ENCODE measurements around the gene KCNE3.
A peak's percentile ranks its signal among the peaks of the same experiment; 100 is the strongest.

KCNE3 gene

DNA sequence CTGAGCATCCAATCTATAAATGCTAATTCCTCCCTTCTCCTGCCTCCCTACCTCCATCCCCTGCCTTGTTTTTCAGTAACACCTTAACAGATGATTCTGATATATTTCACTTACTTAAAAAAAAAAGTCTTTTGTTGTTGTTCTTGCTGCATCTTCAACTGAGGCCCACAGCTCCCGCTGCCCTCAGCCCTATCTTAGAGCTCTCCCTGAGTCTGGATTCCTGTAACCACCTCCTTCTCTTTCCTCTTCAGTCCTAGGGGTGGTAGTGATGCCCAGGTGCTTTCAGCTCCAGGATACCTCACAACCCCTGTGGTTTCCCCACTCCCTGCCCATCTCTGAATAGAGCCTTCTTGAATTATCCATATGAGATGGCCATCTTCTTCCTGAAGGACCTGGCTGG is 3.7 kb upstream of the KCNE3 start:
- DNase-seq, result no peak

DNA sequence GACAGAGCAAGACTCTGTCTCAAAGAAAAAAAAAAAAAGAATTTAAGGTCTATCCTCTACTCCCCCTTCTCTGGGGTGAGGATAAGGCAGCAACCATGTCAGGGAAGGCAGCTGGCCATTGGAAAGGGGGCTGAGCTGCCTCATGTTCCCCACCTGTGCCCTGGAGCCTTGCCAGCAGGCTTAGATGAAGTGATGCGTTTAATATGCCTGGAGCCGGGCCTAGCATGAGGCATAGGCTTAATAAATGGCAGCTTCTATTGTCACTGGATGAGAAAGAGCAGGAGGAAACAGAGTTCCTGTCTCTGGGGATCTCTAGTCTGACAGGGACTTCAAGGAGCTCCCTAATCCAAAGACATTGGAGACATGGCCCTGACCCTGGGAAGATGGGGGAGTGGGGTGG is 3.2 kb upstream of the KCNE3 start:
- no peak for DNase-seq

DNA sequence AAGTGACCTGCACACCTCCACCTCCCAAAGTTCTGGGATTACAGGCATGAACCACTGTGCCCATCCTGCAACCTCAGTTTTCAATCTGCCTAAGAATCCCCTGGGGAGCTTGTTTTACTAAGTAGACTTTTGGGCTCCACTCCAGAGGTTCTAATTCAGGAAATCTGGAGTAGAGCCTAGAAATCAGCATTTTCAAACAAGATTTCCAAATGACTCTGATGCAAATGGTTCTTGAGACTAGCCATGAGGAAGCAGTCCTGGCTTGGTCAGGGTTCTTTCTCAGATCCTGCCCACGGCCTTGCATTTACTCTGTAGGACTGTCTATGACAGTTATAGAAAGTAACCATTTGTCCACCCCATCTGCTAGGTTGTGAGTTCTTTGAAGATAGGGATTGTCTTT is 1.6 kb upstream of the KCNE3 start:
- no peak for DNase-seq

DNA sequence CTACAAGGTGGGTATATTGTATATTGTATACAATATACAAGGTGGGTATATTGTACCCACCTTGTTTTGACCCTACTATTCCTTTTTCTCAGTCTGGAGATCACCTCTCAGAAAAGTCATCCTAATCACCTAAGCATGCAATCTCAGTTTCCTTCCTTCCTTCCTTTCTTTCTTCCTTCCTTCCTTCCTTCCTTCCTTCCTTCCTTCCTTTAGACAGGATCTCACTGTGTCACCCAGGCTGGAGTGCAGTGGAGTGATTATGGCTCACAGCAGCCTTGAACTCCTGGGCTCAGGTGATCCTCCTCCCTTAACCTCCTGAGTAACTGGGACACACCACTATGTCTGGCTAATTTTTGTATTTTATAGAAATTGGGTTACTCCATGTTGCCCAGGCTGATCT is 1.2 kb upstream of the KCNE3 start:
- DNase-seq, result no peak

DNA sequence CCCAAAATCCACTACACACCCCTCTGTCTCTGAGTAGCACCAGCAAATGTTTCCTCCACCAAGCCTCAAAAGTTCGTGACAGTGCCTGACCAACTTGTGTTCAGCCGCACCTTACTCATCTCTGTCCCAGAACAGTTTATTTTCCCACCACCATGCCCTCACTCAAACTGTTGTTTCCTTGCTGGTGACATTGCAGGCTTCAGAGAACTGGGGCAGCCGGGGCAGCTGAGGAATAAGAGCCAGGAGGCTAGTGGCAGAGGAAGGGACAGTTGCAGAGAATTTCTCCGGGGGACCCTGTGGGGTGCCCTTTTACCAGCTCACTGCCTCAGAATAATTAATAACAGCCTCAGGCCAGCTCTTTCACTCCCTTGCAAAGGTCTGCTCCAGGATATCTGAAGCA is 709 bp upstream of the KCNE3 start:
- DNase-seq, result no peak

DNA sequence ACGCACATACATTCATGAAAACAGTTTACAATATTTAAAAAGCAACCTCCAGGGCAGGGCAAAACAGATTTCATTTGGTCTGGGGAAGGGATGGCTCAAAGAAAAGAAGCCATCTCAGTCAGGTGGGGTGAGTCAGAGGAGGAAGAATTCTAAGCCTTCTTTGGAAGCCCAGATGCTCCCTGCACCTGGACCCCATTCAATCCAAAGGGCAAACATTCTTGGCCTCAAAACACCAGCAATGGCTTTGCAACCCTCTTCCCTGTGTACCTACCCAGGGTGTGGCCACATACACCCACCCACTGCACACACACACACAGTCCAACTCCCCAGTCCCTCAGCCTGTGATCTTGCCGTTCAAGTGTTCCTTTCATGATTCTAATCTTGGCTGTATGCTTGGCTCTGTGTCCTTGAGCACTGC is 2.0 kb downstream of the KCNE3 start:
- no peak for DNase-seq

DNA sequence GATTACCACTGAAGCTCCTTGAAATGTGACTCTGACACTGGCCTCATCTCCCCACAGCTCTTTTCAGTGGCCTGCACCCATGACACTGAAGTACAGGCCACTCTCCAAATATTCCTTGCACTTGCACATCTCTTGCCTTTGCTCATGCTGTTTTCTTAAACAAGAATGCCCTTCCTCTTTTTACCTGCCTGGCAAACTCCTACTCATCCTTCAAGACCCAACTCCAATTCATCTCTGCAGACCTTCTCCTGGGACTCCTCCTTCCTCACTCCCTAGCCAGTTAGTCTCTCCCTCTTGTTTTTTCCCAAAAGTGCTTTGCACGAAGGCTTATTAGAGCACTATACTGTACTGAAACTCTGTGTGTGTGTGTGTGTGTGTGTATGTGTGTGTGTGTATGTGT is 2.6 kb downstream of the KCNE3 start:
- no peak for DNase-seq

DNA sequence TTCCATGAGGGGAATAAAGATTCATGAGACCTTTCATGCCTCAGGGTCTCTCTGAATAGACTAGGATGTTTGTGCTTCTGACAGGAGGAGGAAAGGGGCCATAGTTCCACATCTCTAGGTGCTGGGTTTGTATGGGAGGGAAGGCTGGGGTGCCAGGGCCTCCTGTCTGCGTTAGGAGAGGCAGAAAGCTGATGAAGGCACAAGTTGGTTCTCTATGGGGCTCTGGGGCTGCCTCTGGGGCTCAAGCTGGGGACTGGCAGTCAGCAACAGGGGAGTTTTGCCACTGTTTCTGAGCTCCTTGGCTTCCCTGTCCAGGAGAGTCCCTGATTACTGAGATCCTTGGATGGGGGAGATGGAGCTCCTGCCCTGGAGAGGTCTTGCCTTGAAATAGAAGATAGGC is 4.1 kb downstream of the KCNE3 start:
- no peak for DNase-seq

DNA sequence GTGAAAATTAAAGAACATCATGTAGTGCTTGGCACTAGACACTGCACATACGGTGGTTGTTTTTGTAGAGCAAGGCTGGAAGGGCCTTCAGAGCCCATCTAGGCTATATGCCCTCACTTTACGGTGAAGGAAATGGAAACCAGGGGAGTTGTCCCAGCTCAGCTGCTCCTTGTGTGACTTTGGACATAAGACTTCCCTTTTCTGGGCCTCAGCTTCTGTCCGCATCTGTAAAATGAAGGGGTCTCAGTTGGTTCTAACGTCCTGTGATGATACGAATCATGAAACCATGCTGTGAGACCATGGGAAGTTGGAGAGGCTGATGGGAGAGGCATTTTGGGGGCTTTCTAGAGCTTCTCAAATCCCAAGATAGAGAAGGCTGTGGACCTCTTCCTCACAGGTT is 4.7 kb downstream of the KCNE3 start:
- DNase-seq, result no peak

DNA sequence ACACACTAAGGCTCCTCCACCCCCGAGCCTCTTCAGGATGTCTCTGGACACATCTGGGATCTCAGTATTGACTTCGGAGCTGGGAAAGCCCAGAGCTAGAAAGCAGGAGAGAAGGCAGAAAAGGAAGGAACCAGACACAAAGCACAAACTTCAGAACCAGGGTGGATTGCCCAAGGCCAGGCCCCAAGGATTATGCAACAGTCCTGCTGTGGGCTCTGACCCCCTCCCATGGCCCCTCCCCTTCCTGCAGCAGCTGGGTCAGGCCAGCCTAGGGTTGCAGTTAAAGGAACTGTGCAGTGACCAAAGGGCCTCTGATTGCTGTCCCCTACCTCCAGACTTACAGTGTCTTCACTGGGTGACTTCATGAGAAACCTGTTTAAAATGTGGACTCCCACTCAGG is 5.3 kb downstream of the KCNE3 start:
- peak; percentile 23 for DNase-seq

DNA sequence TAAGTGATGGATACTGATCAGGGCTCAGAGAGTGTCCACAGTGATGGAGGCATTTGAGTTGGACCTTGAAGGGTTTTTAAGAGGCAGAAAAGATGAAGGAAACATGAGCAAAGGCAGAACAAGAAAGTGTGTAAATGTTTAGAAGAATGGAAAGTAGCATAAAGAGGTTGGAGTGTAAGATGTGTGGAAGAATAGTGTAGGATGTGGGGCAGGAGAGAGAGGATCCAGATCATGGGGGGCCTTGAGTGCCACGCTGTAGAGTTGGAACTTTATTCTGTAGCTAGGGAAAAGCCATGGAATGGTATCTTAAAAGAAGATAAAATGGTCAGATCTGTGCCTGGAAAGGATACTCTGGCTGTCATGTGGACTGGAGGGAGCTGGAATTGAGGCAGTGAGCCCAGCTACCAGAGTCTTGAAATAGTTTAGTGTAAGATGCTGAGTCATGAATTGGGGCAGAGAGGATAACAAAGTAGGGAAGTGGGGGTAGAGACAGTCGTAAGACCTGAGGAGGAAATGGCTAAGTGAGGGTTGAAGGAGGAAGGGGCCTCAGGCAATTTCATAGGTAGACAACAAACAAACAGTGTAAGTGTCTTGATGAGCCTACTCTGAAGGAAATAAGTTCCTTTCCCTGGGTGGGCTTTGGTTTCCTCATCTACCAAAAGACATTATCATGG is 6.7 kb downstream of the KCNE3 start:
- DNase-seq, result no peak

DNA sequence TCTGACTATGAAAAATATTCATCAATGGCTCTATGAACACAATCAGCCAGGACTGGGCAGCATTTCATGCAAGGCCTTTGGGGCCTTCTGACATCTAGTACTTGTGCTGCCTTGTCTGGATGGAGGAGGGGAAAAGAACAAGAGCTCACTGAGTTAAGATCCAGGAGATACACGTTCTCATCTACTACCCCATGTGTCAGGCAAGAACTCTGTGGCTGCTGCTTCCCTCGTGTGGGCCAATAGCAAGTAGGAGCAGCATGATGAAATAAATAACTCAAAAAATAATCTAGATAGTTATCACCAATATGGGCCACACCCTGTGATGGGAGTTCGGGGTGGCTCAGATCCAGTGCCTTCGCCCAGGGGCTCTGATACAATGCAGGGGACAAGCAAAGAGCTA is 7.3 kb downstream of the KCNE3 start:
- DNase-seq, result no peak

DNA sequence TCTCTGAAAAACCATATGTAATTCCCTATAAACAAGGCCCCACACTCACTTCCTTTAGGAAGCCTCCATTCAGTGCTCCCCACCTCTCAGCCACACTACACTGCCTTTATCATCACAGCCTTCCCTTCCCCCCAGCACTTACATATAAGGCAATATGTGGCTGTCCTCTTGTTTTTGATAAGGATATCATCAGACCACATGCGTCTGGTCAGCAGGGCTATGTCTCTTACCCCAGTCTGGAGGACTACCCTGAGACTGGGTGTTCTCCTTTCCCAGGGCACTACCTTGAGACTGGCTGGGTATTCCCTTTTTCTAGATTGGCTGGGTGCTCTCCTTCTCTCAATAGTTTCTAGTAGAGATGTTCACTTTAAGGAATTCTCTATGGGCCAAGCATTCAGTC is 7.8 kb downstream of the KCNE3 start:
- no peak for DNase-seq

DNA sequence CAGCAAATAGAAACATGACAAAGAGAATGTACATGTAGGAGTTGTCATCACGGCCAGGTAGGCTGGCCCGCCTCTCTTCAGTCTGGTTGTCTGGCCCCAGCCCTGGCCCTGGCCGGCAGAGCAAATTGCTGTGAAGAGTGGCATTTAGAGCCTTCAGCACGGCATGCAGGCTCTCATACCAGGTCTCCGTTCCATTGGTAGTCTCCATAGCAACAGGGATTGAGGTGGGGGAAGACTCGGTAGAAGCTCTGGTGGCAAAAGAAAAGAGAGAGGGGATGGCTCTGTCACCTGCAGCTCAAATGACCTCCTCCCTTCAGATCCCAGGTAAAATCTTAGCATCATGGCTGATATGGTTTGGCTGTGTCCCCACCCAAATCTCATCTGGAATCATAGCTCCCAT is 10.0 kb downstream of the KCNE3 start:
- no peak for DNase-seq

DNA sequence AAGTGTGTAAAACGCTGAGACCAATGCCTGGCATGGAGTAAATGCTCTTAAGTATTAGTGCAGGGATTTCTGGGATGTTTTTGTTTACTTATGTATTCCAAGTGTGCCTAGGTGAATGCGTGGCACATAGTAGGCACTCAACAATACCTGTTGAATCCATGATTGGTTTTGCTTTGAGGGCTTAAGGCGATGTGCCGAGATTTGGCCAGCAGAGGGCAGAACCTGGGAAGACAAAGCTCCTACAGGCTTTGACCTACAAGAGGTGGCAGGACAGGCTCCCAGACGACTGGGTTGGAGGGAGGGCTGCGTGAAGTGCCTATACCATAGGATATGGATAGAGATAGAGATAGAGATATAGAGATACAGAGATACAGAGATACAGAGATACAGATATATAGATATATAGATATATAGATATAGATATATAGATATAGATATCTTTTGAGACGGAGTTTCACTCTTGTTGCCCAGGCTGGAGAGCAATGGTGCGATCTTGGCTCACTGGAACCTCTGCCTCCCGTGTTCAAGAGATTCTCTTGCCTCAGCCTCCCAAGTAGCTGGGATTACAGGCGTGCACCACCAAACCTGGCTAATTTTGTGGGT is 13.9 kb downstream of the KCNE3 start:
- peak; percentile 63 for DNase-seq

DNA sequence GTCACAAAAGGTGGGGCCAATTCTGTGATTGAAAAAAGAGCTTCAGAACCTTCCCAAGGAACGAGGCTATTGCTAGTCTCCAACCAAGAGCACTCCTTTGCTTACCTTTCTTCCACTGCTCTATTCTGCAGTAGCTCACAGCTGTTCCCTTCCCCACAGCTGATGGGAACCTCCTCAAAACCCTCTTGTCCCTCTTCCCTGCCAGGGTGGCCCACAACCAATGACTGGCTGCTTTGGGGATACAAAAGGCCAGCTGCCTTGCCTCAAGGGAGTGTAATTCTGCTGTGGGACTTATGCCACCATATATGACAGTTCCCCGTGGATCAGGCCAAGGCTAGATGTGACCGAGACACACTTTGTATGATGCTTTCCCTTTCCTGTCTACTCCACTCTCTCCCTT is 15.0 kb downstream of the KCNE3 start:
- no peak for DNase-seq

DNA sequence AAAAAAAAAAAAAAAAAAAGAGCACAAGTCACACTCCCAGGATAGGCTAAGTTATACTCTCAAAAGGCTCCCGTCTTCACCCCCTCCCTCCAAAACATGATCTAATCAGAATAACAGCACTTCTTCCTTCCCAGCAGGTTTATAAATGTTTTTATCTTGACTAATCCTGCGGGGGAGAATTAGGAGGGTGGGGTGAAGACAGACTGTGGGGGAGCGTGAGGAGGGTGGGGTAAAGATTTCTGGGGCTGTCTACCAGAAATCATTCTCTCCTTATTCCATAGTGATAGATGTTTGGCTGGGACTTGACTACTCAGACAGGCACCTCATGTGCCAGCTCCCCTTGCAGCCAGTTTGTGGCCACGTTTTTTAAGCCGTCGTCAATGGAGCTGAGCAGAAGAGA is 17.0 kb downstream of the KCNE3 start:
- DNase-seq, result no peak

DNA sequence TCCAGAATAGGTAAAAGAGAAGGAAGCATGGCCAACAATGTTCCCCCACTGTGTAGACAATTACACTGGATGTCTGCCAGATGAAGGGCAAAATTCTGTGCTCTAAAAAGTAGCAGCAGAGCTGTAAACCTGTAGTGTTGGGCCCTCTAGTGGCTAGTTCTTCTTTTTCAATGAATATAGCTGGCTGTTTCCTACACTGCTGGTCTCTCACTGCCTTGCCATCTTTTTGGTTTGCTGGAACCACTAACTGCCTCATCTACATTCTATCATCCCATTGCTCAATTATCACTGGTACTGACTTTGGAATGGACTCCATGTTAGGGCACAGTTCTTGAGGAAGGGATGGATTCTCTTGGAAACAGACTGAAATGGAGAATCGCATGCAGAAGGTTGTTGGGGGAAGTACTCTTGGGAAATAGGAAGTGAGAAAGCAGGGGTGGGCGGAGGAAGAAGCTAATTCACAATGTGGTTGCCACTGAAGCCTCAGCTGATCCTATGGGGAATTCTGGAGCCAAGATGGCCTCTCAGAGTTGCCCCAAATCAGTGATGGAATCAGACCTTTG is 17.9 kb downstream of the KCNE3 start:
- peak; percentile 77 for DNase-seq

DNA sequence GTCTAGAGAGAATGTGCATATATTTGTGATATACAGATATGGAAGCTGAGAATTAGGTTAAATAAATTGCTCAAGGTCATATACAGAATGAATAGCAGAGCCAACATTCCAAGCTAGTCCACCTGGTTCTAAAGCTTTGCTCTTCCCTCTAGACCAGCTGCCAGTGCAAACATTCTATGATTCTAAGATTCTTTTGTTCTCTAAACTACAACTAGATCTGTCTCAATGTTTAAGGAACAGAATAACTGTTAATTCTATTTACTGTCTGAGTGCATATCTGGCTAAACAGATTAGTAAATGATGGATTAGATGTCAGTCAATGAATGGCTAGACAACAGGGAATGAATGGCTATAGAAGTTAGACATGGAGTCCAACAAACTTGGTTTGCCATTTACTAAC is 19.6 kb downstream of the KCNE3 start:
- DNase-seq, result no peak

DNA sequence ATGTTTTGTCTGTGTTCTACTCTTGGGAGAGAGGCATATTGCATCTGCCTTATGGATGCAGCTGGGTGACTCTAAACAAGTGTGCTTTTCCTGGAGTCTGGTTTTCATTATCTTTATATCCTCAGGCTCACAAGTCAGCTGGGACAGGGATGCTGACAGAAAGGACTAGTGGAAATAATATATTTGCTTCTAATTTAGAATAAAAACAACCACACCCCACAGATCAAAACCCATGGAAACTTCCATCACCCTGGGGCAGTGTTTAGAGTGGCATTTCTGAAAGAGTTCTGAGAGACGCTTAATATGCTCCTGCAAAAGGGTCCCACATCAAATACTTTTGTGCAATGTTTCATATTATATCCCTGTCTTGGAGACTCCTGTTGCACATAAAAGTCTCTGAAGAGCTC is 20.8 kb downstream of the KCNE3 start:
- no peak for DNase-seq

DNA sequence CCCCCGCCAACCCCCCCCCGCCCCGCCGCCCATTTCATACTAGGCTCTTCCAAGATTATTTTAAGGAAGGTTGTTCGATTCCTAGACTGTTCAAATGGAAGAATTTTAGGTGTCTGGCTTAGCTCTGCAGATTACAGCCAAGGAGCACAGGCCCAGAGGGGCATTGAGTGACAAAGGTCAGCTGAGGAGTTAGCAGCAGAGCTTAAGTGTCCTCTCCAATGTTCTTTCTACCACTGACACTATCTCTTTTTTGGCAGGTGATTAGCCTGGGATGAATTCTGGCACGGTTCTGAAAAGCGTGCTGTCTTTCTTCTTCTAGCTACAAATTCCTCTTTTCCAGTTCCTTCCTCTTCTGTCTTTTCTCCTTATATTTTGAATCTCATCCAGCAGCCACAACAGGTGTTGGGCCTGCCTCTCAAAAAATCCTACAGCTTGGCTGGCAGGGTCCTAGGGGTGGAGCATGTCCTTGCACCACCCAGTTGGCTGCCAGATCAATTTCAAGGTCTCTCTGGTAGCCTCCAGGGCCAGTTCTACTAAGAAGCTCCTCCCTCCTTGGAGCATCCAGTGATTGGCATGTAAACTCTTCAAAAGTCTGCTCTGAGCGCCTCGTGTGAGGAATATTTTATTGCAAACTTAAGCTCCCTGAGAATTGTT is 23.0 kb downstream of the KCNE3 start:
- no peak for DNase-seq

DNA sequence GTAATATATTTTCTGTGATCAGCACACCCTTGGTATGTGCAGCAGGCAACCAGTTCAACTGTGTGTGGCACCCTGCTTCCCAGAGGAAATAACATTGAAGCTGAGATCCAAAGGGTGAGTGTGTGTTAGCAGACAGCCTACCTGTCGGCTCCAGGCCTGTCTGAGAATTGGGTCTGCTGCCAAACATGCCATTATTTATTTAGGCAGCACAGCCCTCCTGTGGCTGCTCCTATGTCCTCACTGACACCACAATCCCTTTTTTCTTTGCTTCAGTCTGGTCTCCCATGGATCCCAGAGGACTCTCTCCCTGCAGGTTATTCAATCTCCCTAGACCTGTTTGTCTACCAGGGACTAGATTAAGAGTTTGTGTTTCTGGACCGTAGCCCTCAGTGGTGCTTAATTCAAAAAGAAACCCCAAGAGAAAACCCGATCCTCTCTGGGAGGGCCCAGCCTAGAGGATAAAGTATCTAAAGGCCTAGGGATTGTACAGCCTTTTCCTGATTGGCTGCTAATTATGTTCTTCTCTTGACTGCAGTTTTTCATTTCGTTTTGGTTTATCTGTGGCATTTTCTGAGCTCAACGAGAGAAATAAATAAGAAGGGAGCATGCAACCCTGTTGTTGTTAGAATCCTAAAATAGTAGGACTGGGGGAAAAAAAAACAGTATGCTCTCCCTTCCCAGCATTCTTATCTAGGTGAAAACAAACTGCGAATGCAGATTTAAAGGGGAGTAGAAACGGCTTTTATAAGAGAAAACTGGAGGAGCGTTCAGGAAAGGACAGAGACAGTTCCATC is 24.1 kb downstream of the KCNE3 start:
- no peak for DNase-seq

DNA sequence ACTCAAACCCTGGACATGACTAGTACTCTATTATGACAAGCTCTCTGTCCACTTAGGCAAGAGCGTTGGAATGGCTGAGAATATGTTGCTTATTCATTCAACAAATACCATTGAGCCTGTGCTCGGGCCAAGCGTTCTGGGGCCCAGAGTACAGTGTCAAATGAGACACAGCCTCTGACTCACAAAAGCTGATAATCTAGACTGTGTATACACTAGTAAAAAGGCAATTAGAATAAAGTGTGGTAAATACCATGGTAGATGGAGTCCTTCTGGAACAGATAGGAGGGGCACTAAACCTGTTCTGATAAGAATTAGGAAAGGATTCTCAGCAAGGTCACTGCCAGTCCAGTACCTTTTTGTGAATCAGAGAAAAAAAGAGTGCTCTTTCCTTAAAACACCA is 24.7 kb downstream of the KCNE3 start:
- no peak for DNase-seq

DNA sequence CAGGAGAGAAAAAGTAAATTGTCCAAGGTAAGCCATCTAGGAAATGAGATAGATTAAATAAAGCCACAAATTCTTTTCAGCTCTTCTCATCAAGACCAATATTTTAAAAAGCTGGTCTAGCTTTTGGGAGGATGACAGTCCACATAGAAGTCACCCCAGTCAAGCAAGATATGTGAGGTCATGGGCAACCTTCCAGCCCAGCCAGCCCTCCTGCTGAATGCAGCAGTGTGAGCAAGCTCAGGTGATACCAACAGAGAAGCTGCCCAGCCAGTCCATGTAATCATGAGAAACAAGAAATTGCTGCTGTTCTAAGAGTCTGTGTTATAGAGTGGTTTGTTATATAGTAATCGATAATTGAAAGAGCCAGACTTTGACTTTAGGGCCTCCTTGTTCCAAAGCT is 28.7 kb downstream of the KCNE3 start:
- no peak for DNase-seq

Data from CD4-positive, alpha-beta T cell treated with Interleukin-17A for 1 hour (primary cell).